Jurkat, Clone E6-1 (cell line): ENCODE results near the gene POLR2J.
"Not testable (repeated sequence)": the region's sequence is repeated elsewhere in the genome, so short reads cannot be mapped to it uniquely, and the experiment has no call there.

ENCODE experiments used
- DNase-seq: peaks from one replicate; pipeline ENCODE4 v3.0.0-alpha.2; 2011; ENCODE audit warnings: low read depth, low spot score
- H3K4me3 ChIP-seq: 2 replicates; pipeline ENCODE4 v1.5.1; 2011; ENCODE audit warnings: mild to moderate bottlenecking, low read length, control low read depth, moderate library complexity

POLR2J gene

DNA sequence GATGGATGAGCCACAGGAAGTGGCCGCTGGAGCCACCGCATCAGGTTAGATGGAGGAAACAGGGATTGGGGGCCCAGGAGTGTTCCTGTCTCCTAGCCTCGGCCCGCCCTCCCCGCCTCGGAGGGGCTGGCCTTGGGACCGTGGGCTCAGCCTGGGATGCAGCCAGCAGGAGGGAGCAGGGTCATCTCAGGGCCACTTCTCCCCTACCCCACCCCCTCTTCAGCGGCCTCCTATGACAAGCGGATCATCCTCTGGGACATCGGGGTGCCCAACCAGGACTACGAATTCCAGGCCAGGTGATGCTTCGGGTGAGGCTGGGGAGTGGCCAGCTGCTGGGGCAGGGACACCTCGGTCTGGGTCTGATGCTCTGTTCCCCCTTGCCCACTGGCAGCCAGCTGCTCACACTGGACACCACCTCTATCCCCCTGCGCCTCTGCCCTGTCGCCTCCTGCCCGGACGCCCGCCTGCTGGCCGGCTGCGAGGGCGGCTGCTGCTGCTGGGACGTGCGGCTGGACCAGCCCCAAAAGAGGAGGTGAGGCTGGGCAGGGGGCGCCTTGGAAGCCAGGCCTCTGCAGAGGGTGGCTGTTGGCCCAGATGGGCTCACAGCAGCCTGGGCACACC lies 9.3 kb downstream of the POLR2J start:
- DNase-seq, result no peak
- no peak overlapping the region for H3K4me3 ChIP-seq

DNA sequence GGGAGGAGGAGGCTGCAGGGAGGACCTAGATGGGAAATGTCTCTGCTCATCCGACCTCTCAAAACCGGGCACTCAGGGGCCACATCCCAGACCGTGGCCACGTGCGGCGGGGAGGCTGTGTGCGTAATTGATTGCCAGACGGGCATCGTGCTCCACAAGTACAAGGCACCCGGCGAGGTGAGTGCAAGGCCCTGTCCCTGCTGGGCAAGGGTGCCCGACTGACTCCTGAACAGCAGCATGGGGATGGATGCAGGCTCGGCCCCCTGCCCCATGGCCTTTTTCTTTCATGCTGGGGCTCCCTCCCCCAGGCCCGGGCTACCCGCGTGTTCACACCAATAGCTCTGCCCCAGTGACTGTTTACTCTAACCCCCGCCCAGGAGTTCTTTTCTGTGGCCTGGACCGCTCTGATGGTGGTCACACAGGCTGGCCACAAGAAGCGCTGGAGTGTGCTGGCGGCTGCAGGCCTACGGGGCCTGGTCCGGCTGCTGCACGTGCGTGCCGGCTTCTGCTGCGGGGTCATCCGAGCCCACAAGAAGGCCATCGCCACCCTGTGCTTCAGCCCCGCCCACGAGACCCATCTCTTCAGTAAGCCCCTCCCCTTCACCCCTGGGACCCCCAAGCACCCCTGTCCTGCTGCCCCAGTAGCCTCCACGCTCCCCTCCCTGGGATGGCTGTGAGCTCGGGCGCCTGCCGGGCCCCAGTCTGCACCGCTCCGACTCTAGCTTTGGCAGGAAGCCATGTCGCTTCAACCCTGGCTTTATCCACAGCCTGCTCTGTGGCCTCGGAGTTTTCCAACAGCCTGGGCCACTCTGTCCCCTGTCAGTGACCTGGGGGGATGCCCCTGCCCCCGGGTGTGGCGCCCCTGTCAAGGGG lies 10.0 kb downstream of the POLR2J start:
- H3K4me3 ChIP-seq, result no peak overlapping the region
- no peak for DNase-seq

DNA sequence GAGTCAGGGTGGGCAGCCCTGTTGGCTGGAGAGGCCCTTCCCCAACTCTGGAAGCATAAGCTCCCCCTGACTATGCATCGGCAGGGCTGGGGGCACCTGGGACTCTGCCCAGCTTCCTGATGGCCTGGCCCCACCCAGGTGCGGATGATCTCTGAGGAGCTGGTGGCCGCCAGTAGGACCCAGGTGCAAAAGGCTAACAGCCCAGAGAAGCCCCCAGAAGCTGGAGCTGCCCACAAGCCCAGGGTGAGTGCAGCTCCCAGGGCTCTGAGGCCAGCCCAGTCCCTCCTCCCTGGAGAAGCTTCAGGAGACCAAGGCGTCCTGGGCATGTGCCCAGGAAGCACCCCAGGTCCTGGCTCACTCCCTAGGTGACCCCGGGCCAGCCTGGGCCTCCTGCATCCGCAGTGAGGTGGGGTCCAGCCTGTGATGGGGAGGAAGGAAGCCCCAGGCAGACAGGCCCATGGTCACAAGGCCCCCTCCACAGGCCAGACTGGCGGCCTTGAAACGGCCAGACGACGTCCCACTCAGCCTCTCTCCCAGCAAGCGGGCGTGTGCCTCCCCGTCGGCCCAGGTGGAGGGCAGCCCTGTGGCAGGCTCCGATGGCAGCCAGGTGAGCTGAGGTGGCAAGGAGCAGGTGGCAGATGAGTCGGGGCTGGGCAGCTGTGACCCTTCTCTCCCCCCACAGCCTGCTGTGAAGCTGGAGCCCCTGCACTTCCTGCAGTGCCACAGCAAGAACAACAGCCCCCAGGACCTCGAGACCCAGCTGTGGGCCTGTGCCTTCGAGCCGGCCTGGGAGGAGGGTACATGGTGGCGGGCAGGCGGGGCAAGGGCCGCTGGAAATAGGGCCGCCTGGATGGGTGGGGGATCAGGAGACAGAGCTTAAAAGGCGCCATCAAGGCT lies 10.9 kb downstream of the POLR2J start:
- DNase-seq, result no peak
- no peak overlapping the region for H3K4me3 ChIP-seq

DNA sequence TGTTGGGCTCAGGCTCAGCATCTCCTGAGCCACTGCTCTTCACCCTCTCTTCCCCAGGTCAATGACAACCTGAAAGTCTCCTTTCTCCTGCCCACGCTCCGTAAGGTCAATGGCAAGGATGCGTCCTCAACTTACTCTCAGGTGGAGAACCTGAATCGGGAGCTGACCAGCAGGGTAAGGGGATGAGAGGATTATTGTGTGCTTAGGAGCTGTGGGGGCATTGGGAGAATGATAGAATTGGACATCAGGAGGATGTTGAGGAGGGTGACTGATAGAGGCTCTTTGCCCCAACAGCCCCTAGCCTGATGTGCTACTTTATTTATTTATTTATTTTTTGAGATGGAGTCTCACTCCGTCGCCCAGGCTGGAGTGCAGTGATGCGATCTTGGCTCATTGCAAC lies 12.6 kb downstream of the POLR2J start:
- no peak for DNase-seq
- H3K4me3 ChIP-seq, result peak overlapping the region; percentile 100; the same call in 1 of the 2 replicates

DNA sequence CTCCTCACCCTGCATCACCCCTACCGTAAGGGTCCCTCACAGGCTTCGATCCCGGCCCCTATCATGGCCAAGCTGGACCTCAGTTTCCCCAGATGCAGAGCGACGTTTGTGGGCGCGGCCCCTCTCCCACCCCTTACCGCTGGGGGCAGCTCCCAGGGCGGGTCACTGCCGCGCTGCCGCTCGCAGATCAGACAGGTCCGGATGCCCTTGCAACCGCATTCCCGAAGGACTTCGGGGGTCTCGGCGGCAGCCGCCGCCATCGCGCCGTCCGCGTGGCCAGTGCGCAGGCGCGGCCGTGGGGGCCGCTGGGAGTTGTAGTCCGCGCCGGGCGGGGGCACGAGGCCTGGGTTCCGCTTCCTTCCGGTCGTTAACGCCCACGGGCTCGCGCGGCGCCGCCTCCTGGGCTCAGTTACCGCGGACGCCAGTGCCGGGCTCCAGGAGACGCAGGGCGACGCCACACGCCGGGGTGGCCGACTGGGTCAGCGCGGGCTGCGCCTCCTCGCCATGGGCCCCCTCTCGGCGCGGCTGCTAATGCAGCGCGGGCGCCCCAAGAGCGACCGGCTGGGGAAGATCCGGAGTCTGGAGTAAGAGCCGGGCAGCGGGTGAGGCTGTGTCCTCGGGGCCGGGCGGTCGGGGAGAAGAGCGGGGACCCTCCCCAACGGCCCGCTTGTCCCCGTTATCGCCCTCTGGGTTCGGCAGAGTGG lies 14.0 kb downstream of the POLR2J start, which contains the start of the genes ALKBH4 and LRWD1:
ALKBH4 (minus strand) TSS at position 287 of the 704 bp plus-strand sequence; CDS start at position 260, 27 bp downstream.
LRWD1 (plus strand) TSS at position 408 of the 704 bp plus-strand sequence; CDS start at position 505, 97 bp downstream.
- peak within 1 kb of the TSS; percentile 100 for H3K4me3 ChIP-seq
- DNase-seq, result peak; percentile 82

DNA sequence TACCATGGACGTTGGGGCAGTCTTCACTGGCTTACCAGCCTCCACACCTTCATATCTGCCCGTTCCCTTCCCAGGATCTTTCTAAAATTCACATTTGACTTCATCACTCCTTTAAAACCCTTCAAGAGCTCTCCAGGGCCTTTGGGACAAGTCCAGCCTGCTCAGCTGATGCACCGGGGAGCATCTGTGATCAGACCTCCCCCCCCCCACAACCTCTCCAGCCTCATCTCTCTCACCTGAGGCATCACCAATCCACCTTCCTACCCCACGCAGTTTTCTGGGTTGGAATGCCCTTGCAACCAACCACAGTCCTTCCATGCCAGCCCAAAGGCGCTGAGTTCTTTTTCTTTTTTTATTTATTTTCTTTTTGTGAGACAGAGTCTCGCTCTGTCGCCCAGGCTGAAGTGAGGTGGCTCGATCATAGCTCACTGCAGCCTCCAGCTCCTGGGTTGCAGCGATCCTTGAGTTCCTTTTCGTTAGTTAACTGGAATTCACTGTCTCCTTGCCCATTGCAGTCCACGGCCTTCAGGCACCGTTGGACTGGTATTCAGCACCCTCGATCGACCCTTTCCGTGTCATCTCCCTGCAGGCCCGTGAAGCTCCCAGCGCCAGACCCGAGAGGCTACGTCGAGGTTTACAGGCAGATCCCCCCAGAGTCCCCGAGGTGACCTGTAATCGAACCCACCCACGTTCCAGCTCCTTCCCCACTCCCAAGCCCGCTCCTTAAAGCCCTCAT lies 14.7 kb downstream of the POLR2J start:
- DNase-seq, result no peak
- H3K4me3 ChIP-seq, result peak overlapping the region; percentile 100

DNA sequence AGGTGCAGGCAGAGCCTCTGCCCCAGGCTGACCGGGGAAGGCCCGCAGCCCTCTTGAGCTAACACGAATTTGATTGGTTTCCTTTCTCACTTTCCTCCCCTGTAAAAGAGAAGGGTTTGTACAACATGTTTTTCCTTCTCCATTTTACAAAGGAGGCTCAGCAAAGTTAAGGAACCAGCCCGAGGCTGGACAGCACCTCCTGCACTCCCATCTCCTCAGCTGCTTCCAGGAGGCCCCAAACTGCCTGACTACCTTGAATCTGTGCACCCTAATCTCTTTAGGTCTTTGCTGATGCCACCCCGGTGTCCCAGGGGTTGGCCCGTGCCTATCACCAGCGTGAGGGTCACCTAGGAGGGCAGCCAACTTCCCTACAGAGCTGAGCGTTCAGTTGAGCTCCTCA lies 18.3 kb downstream of the POLR2J start:
- DNase-seq, result no peak

DNA sequence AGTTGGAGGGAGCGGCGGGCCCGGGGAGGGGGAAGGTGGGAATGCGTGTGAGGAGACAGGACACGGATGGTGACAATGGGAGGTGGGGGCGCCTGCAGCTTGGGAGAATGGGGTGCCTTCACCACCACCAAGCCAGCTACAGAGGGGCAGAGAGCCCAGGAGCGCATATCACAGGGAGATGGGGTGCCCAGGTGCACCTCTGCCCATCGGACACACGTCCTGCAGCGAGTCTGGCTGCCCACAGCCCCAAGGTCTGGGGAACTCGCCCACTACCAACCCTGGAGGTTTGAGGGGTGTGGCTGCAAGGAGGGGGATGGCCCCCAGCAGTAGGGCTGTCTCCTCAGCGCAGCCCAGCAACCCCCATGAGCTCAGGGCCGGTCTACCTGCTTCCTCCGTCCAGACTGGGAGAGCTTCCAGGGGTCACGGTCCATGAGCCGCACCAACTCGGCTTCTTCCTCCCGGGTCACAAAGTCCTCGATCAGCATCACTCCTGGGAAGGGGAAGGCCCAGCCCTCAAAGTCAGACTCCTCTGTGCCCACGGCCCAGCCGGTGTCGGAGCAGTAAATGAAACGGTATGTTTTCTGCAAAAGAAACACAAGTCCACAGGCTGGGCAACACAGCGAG lies 19.4 kb downstream of the POLR2J start:
- H3K4me3 ChIP-seq, result no peak overlapping the region
- DNase-seq, result no peak

More for the DNA sequence above, 18.3 kb downstream of the POLR2J start:
- no peak overlapping the region for H3K4me3 ChIP-seq

DNA sequence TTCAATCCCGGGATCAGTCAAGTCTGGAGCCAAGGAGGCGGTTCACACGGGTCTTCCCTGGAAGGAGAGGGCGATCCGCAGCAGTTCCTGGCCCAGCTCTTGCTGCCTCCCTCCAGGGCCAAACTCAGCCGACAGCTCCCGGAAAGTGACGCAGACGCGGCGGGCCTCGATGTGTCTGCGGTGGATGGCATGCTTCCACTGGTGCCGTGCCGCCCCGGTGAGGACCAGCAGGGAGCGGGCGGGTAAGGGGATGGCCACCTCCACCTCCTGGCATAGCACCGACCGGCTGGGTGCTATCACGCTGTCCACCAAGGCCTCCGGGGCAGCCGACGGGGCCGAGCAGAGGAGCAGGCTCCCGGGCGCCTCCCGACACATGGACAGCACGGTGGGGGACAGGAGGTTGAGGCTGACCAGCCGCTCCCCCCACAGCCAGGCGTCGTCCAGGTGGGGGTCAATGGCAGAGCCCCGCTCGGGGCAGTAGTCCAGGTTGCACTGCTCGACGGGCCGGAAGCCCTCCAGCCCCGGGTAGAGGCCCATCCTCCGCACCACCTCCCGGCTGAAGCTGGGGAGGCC lies 21.3 kb downstream of the POLR2J start:
- no peak overlapping the region for H3K4me3 ChIP-seq
- no peak for DNase-seq

DNA sequence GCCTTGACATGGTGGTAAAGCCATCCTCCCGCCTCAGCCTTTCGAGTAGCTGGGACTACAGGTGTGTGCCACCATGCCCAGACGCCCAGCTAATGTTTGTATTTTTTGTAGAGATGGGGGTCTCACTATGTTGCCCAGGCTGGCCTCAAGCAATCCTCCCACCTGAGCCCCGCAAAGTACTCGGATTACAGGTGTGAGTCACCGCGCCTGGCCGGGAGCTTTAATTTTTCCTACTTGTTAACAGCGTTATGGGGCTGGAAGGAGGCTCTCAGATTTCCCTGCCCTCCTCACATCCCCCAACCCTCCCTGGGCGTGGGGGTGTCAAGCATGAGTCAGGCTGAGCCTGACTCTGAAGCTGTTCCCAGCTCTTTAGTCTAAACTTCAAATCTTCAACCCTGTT lies 22.4 kb downstream of the POLR2J start:
- DNase-seq, result no peak
- H3K4me3 ChIP-seq, result no peak overlapping the region

DNA sequence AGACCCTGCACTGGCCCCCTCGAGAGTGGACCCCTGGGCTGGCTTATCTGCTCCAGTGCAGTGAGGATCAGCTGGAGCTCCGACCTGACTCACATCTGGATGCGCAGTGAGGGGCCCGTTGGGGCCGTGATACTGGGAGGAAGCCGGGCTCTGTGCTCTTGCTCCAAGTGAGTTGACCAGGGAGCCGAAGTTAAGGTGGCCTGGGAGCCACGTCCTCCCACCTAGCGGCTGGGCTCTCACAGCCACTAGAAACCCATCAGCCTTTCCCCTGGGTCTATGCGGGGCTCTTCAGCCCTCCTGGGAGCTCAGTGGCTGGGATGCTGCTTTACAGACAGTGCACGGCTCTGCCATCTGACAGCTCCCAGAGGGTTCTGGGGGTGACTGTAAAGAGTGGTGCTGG lies 23.1 kb downstream of the POLR2J start:
- H3K4me3 ChIP-seq, result no peak overlapping the region
- DNase-seq, result no peak

DNA sequence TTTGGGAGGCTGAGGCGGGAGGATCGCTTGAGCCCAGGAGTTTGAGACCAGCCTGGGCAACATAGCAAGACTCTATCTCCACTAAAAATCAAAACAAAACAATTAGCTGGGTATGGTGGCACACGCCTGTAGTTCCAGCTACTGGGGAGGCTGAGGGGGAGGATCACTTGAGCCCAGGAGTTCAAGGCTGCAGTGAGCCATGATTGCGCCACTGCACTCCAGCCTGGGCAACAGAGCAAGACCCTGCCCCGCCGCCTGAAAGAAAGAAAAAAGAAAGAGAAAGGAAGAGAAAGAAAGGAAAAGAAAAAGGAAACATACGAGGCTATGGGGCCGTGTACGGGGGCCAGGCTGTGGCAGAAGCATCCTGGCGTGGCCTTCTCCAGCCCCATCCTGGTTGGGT lies 23.8 kb downstream of the POLR2J start:
- H3K4me3 ChIP-seq, DNase-seq: not testable (repeated sequence)

DNA sequence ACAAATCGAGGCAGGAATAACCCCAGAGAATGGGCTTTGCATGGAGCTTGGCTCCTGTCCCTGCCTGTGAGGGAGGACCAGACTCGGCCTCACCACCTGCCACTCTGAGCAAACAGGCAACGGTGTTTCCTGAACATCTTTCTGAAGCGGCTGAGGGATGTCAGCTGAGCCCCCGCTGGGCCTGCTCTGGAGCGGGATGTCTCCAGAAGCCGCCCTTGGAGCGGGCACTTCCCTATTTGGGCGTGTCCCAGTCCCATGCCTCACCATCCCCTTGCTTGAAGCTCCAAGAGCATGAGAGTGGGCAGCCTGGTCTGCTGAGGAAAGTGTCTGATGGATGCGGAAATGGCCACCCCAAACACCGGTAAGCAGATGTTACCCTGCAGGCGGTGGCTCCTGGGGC lies 24.3 kb downstream of the POLR2J start:
- DNase-seq, result no peak
- H3K4me3 ChIP-seq, result no peak overlapping the region

DNA sequence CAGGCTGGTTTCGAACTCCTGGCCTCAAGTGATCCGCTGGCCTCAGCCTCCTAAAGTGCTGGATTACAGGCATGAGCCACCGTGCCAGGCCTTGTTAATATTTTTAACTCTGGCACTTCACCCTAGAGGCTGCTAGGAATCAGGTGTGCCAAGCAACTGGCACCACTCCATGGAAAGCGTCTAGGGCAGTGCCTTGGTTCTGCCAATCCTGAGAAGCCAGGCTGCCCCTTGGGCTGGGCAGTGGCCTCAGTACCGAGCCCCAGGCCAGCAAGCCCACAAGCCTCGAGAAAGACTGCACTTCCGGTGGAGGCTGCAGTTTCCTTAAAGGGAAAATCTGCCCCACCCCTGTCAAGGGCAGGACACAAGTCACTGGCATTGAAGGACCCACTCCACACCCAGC lies 25.4 kb downstream of the POLR2J start:
- no peak overlapping the region for H3K4me3 ChIP-seq
- no peak for DNase-seq

DNA sequence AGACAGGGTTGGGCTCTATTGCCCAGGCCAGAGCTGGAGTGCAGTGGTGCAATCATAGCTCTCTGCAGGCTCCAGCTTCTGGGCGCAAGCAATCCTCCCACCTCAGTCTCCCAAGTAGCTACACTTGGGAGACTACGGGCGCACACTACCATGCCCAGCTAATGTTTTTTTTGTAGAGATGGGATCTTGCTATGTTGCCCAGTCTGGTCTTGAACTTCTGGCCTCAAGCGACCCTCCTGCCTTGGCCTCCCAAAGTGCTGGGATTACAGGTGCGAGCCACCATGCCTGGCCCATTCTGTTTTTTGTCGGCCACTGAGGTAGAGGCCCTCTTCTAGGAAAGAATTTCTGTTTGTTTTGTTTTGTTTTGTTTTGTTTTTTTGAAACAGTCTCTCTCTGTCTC lies 26.3 kb downstream of the POLR2J start:
- no peak for DNase-seq
- H3K4me3 ChIP-seq, result no peak overlapping the region

DNA sequence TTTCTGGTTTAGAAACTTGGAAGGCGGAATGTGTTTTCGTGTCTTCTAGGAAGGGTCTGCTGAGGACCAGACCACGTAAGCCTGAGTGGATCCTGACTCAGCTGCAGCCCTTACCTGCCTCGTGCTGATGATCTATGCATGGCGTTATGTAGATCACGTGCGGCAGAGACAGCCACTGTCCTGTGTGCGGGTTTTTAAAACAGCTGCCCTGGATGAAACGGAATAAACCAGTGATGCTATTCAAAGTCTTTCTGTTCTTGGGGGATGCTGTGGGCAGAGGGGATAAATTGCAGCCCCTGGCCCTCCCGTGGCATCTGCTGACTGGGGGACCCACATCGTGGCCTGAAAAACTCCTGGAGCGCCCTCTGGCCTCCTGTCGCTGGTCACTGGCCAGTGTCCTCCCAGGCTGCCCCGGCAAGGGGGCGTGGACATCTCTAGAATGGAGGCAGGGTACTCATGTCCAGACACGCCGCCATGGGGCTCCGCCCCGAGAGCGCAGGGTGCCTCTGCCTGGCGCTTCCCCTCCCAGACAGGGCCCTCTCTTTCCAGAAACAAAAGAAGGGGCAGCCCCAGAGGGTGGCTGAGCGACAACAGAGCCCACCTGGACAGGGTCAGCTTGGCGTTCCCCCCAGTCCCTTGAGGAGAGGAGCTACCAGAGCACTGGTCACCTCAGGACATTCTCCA lies 27.2 kb downstream of the POLR2J start:
- H3K4me3 ChIP-seq, result no peak overlapping the region
- DNase-seq, result no peak

DNA sequence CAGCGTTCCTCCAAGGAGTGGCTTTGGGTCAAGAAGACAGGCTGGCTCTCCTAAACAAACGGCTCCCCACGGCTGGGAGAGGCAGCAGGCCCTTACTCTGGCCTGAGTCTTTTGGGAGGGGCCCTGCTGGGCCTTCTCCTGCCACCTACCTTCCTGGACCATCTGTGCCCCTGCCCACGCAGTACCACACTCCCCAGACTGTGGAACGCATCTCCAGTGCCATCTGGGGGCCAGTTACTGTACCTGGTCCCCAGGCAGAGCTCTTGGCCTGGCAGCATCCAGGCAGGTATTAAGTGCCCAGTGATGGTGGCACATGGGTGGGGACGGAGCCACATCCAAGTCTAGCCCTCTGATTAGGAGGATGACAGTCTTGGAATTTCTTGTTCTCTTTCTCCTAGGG lies 28.5 kb downstream of the POLR2J start:
- no peak for DNase-seq
- H3K4me3 ChIP-seq, result no peak overlapping the region
